Left lung (tissue), 10 donors: ENCODE results near the gene FBLN1. TPM values are rescaled to one million over a fixed set of nuclear protein-coding genes. Genes with fewer than 3 reads are reported as not detected.

Experiments used
- ATAC-seq: fragments of 200-7000 bp; cut with Tn5 transposase; one replicate; pipeline ENCODE4 v1.9.1; 2020; ENCODE audit warnings: moderate library complexity
- DNase-seq, 4 donors: peaks; one replicate each; pipeline ENCODE4 v3.0.0-alpha.2; 2013 to 2020
- H3K27ac ChIP-seq, 2 donors: fragments of 200-600 bp; sonication (generic) in 1 of 2; one replicate each; pipeline versions ENCODE4 v1.5.0 to v1.8.0; 2020 to 2021
- H3K27me3 ChIP-seq, 2 donors: fragments of 200-600 bp; sonication (generic) in 1 of 2; one replicate each; pipeline versions ENCODE4 v1.5.0 to v1.8.0; 2020 to 2021
- H3K36me3 ChIP-seq, 2 donors: fragments of 200-600 bp; sonication (generic) in 1 of 2; one replicate each; pipeline versions ENCODE4 v1.5.0 to v1.8.0; 2020 to 2021
- H3K4me1 ChIP-seq, 2 donors: fragments of 200-600 bp; one replicate each; pipeline ENCODE4 v1.8.0; 2021
- H3K4me3 ChIP-seq, 2 donors: fragments of 200-600 bp; sonication (generic) in 1 of 2; one replicate each; pipeline versions ENCODE4 v1.5.0 to v1.8.0; 2020 to 2021; ENCODE audit warnings: mild to moderate bottlenecking in 1 of 2
- H3K9me3 ChIP-seq, 2 donors: fragments of 200-600 bp; sonication (generic) in 1 of 2; one replicate each; pipeline versions ENCODE4 v1.5.0 to v1.8.0; 2020 to 2021
- intact Hi-C, 2 donors: fragments of 100-400 bp; cut with DNase I; formaldehyde crosslinking; loops; one replicate each; pipeline versions ENCODE4 v1.11.2 to v1.14.2; 2022
- polyA plus RNA-seq, 6 donors: library from polyadenylated mRNA; unstranded; fragments of 120-200 nt; gene quantifications; one replicate each; pipeline ENCODE4 v1.2.1, GENCODE V29; 2013; ENCODE audit not compliant: insufficient read length in 6 of 6
- total RNA-seq, 2 donors: library from RNA; stranded (reverse); fragmentation: NEBNext Ultra II Directional; extraction: Animal tissue kit (Norgen Biotek cat#: 25700); gene quantifications; one replicate each; pipeline ENCODE4 v1.2.1, GENCODE V29; 2021
- TF ChIP-seq, protein P1 (sequence below), 2 donors: fragments of 200-600 bp; sonication (generic) in 1 of 2; IDR thresholded peaks; one replicate each; pipeline versions ENCODE4 v1.5.0 to v1.8.0; 2021; ENCODE audit warnings: antibody characterized with exemption in 2 of 2
- donor health status: DM: no; HTN: yes; CAD: no.
- donor health status: DM: no; HTN: no; CAD: no.

FBLN1 gene
- total and polyA plus RNA-seq, 8 donors = 287 to 447 (median 312) TPM

DNA sequence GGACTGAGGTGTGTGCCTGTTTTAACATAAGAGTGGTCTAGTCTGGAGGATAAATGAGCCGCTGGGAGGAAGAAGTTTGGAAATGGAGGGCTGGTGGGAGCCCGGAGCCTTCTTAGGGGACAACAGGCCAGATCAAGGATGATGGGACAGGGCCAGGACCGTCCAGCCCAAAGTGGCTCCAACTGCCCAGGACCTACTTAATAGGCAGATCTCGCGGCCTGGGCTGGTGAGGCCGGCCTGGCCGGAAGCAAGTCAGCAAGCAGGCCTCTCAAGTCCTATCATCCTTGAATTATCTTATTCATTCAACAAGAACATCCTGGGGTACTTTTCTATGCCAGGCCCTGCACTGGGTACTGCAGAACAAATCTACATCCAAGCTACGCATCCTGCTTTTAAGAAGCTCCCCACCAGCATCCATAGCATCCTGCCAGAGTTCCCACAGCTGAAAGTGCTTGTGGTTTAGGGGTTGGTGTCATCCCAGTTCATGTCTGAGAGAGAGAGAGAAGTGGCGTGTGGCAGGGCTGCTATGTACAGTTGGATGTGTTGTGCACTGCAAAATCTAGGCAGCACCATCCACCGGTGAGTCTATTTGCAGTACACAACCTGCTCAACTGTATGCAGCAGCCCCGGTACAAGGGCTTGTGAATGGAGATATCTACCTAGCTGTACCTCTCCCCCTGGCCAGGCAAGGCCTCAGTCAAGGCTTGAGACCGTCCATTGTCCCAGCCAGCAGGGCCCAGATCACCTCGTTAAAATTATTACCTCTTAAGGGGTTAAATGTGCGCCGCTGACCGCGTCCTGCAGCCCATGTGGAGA, 82.1 kb downstream of the FBLN1 start:
- H3K27me3 ChIP-seq = peaks cover 0 to 12% of the 10 kb centered on the region in 2 donors
- H3K27ac ChIP-seq = no peak overlapping the region
- ATAC-seq (peak; percentile 6), DNase-seq (no peak)
- H3K36me3 ChIP-seq = no peaks in the 10 kb centered on the region
- H3K9me3 ChIP-seq = no peaks in the 10 kb centered on the region
- no peak overlapping the region for H3K4me3 ChIP-seq
- TF ChIP-seq, protein P1, sequence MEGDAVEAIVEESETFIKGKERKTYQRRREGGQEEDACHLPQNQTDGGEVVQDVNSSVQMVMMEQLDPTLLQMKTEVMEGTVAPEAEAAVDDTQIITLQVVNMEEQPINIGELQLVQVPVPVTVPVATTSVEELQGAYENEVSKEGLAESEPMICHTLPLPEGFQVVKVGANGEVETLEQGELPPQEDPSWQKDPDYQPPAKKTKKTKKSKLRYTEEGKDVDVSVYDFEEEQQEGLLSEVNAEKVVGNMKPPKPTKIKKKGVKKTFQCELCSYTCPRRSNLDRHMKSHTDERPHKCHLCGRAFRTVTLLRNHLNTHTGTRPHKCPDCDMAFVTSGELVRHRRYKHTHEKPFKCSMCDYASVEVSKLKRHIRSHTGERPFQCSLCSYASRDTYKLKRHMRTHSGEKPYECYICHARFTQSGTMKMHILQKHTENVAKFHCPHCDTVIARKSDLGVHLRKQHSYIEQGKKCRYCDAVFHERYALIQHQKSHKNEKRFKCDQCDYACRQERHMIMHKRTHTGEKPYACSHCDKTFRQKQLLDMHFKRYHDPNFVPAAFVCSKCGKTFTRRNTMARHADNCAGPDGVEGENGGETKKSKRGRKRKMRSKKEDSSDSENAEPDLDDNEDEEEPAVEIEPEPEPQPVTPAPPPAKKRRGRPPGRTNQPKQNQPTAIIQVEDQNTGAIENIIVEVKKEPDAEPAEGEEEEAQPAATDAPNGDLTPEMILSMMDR (IDR thresholded peaks at IDR 0.05) = no peak
- intact Hi-C loops = no loop called here
- H3K4me1 ChIP-seq = peaks cover 0 to 19% of the 10 kb centered on the region in 2 donors

DNA sequence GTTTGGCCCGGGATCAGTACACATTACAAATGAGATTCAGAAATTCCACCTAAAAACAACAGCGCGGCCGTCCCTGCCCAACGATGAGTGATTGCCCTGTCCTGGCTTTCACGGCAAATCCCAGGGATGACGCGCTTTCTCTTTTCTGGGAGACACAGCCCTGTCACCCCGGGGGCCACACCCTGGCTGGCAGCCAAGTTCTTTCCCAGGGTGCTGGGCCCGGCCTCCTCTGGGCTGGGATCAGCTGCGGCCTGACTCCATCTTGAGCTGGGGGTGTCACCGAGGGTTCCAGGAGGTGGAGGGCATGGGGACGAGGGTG, 82.7 kb downstream of the FBLN1 start:
- no peak for ATAC-seq
- intact Hi-C loops = no loop called here
- peaks cover 0 to 12% of the 10 kb centered on the region in 2 donors for H3K27me3 ChIP-seq

DNA sequence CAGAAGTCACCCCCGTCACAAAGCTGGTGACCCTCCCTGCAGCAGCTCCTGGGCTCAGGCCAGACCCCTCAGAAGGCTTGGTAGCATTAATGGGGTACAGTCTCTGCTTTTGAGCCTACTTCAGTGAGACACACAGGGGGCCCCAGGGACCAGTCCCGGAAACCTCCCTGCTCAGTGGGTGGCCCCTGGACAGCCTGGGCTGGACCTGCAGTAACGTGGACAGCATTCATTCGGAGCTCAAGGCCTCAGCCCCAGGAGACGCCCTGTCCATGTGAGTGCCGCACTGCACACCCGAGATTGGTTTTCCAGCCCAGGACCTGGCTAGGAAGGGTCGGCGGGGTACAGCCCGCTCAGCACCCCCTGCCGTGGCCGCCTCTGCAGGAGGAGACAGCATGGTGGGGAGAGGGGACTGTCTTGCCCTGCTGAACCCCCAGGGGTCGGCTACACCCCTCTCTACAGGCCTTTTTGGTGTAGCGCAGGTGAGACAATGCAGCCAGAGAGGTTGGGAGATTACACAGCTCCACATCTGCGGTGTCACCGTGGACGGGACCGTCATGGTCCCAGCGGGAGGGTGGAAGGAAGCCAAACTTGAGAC, 83.4 kb downstream of the FBLN1 start:
- Histone ChIP-seq H3K4me1 (peaks cover 0 to 19% of the 10 kb centered on the region in 2 donors), H3K36me3 (no peaks in the 10 kb centered on the region), H3K27me3 (peaks cover 0 to 12% of the 10 kb centered on the region in 2 donors), H3K9me3 (no peaks in the 10 kb centered on the region), H3K4me3 (no peak overlapping the region), H3K27ac (no peak overlapping the region)
- DNase-seq (no peak), ATAC-seq (no peak)
- intact Hi-C loops = no loop called here
- TF ChIP-seq, protein P1 (IDR thresholded peaks at IDR 0.05) = no peak

More for the DNA sequence above, 82.7 kb downstream of the FBLN1 start:
- Histone ChIP-seq H3K4me3 (no peak overlapping the region), H3K27ac (no peak overlapping the region), H3K9me3 (no peaks in the 10 kb centered on the region), H3K36me3 (no peaks in the 10 kb centered on the region), H3K4me1 (peaks cover 0 to 19% of the 10 kb centered on the region in 2 donors)
- TF ChIP-seq, protein P1 (IDR thresholded peaks at IDR 0.05) = no peak
- no peak for DNase-seq

DNA sequence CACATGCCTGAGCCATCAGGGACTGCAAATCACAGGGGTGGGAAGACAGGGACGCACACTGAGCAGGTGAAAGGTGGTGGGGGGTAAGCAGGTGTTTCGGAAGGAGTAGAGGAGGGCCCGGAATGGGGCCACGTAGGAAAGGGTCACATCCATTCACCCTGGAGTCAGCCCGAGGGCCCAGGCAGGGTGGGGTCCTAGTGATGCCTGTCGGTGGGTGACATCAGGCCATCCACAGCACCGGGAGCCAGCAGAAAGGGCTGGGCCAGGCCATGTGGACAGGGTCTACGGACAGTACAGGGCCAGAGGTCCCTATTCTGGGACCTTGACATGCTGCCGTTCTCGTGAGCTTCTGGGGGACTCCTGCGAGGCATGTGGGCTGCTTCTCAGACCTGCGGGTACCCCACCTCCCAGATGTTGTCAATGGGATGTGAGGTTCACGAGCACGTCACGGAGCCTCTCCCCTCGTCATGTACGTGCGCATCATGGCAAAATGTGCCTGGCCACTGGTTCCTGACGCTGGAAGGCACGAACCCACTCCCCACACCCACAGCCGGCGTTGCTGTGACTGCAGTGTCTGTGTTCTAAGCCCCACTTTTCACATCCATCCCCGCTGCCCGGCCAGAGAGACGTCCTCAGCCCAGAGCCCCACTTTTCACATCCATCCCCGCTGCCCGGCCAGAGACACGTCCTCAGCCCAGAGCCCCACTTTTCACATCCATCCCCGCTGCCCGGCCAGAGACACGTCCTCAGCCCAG, 84.1 kb downstream of the FBLN1 start:
- no peaks in the 10 kb centered on the region for H3K36me3 ChIP-seq
- intact Hi-C loops = no loop called here
- TF ChIP-seq, protein P1 (IDR thresholded peaks at IDR 0.05) = no peak
- peaks cover 0 to 19% of the 10 kb centered on the region in 2 donors for H3K4me1 ChIP-seq
- H3K9me3 ChIP-seq = no peaks in the 10 kb centered on the region
- ATAC-seq (no peak), DNase-seq (peak in 1 of 4 donors; percentile 64)
- no peak overlapping the region for H3K27ac ChIP-seq
- no peak overlapping the region for H3K4me3 ChIP-seq
- H3K27me3 ChIP-seq = peaks cover 0 to 12% of the 10 kb centered on the region in 2 donors
